ENCODE results near the gene MAPK8. TPM values are rescaled to one million over a fixed set of nuclear protein-coding genes. Genes with fewer than 3 reads are reported as not detected.

MAPK8 gene
- polyA plus RNA-seq, 2 of the 4 experiments (the other 2 are of a cell fraction), result 29.6 to 71.4 TPM

DNA sequence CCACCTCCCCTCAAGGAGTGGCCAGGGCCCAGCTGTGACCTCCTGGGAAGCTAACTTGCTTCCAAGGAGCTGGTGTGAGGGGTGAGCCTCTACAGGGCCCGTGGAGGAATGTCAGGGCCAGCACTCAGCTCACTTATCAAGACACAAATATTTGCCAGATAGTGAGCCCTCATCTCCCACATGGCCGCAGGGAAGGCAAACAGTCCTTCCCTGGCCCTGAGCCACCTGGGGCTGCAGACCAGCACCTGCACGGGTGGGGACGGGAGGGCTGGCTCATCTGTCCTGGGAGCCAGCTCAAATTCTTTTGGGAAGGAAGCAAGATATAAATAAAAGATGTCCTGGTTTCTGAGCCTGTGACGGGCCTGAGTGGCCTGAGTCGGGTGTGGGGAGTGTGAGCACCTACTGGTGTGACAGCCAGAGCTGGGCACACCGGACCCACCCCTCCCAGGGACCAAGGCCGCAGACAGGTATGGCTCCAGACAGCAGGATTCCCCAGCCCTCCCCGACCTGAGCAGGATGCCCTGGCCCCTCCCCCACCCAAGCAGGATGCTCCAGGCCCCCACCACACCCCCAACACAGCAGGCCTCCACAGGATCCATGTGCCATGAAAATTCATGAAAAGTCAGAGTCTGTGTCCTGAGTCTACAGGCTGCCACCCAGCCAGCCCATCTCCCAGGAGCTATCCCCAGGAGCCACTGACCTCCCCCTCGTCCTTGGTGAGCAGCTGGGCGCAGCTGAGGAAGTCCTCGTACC lies 148.0 kb downstream of the MAPK8 start:
- ATAC-seq (no peak; a peak in 1 of 6 replicates), DNase-seq (ENCODE audit: low read depth in 1 of 2, low spot score in 1 of 2) (no peak), FAIRE-seq (no peak)
- 78% methylated on average over 7 of the region's 12 CpGs for WGBS (ENCODE audit: missing lambda C conversion rate)
- ChIA-PET POLR2A (no interaction called here), CTCF (interaction anchor here (0.9 to 1.8 kb wide), 4 partner anchors 9 to 202 kb away, joined by 3 to 4 read pairs (median 4); no protein-coding TSS in a partner anchor)
- no peaks in the 10 kb centered on the region for H3K4me1 ChIP-seq
- H3K4me2 ChIP-seq, result no peak overlapping the region
- H3K27ac ChIP-seq, result no peak overlapping the region
- TF ChIP-seq MAZ (IDR thresholded peaks at IDR 0.05; ENCODE audit: borderline replicate concordance, low read depth, low read length) (no peak), CBX2 (IDR thresholded peaks at IDR 0.05; ENCODE audit: borderline replicate concordance, low read depth) (no peak), HDAC2 (IDR thresholded peaks at IDR 0.05) (no peak), POLR2A (IDR thresholded peaks at IDR 0.05; ENCODE audit: low read length) (no peak), RCOR1 (IDR thresholded peaks at IDR 0.05; ENCODE audit: low read depth, low read length) (no peak), RAD21 (conservative IDR thresholded peaks at IDR 0.05 in 1 of 2, IDR thresholded peaks at IDR 0.05 in 1 of 2) (no peak), JUN (IDR thresholded peaks at IDR 0.05) (no peak), NR3C1 (IDR thresholded peaks at IDR 0.05) (no peak), POLR2AphosphoS2 (conservative IDR thresholded peaks at IDR 0.05; ENCODE audit: low read length) (no peak), TP53 (CRISPR knock-in tag; IDR thresholded peaks at IDR 0.05) (no peak), ZC3H11A (IDR thresholded peaks at IDR 0.05) (no peak), RARB (CRISPR knock-in tag; IDR thresholded peaks at IDR 0.05) (no peak), HEYL (CRISPR knock-in tag; IDR thresholded peaks at IDR 0.05) (no peak), NPAS2 (CRISPR knock-in tag; IDR thresholded peaks at IDR 0.05; ENCODE audit: borderline replicate concordance) (no peak), JUNB (IDR thresholded peaks at IDR 0.05) (no peak)
- TF ChIP-seq, protein P1, sequence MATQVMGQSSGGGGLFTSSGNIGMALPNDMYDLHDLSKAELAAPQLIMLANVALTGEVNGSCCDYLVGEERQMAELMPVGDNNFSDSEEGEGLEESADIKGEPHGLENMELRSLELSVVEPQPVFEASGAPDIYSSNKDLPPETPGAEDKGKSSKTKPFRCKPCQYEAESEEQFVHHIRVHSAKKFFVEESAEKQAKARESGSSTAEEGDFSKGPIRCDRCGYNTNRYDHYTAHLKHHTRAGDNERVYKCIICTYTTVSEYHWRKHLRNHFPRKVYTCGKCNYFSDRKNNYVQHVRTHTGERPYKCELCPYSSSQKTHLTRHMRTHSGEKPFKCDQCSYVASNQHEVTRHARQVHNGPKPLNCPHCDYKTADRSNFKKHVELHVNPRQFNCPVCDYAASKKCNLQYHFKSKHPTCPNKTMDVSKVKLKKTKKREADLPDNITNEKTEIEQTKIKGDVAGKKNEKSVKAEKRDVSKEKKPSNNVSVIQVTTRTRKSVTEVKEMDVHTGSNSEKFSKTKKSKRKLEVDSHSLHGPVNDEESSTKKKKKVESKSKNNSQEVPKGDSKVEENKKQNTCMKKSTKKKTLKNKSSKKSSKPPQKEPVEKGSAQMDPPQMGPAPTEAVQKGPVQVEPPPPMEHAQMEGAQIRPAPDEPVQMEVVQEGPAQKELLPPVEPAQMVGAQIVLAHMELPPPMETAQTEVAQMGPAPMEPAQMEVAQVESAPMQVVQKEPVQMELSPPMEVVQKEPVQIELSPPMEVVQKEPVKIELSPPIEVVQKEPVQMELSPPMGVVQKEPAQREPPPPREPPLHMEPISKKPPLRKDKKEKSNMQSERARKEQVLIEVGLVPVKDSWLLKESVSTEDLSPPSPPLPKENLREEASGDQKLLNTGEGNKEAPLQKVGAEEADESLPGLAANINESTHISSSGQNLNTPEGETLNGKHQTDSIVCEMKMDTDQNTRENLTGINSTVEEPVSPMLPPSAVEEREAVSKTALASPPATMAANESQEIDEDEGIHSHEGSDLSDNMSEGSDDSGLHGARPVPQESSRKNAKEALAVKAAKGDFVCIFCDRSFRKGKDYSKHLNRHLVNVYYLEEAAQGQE (IDR thresholded peaks at IDR 0.05), result no peak
- TF ChIP-seq, protein P2, sequence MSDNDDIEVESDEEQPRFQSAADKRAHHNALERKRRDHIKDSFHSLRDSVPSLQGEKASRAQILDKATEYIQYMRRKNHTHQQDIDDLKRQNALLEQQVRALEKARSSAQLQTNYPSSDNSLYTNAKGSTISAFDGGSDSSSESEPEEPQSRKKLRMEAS (IDR thresholded peaks at IDR 0.05), result no peak
- TF ChIP-seq, protein P3, sequence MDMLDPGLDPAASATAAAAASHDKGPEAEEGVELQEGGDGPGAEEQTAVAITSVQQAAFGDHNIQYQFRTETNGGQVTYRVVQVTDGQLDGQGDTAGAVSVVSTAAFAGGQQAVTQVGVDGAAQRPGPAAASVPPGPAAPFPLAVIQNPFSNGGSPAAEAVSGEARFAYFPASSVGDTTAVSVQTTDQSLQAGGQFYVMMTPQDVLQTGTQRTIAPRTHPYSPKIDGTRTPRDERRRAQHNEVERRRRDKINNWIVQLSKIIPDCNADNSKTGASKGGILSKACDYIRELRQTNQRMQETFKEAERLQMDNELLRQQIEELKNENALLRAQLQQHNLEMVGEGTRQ (IDR thresholded peaks at IDR 0.05), result no peak
- TF ChIP-seq, protein P4, sequence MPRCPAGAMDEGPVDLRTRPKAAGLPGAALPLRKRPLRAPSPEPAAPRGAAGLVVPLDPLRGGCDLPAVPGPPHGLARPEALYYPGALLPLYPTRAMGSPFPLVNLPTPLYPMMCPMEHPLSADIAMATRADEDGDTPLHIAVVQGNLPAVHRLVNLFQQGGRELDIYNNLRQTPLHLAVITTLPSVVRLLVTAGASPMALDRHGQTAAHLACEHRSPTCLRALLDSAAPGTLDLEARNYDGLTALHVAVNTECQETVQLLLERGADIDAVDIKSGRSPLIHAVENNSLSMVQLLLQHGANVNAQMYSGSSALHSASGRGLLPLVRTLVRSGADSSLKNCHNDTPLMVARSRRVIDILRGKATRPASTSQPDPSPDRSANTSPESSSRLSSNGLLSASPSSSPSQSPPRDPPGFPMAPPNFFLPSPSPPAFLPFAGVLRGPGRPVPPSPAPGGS (IDR thresholded peaks at IDR 0.05), result no peak
- TF ChIP-seq, protein P5, sequence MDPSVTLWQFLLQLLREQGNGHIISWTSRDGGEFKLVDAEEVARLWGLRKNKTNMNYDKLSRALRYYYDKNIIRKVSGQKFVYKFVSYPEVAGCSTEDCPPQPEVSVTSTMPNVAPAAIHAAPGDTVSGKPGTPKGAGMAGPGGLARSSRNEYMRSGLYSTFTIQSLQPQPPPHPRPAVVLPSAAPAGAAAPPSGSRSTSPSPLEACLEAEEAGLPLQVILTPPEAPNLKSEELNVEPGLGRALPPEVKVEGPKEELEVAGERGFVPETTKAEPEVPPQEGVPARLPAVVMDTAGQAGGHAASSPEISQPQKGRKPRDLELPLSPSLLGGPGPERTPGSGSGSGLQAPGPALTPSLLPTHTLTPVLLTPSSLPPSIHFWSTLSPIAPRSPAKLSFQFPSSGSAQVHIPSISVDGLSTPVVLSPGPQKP (IDR thresholded peaks at IDR 0.05; ENCODE audit: low read depth, low read length), result no peak
- H3K9me3 ChIP-seq, result no peaks in the 10 kb centered on the region
- H3K4me3 ChIP-seq, result no peak overlapping the region

DNA sequence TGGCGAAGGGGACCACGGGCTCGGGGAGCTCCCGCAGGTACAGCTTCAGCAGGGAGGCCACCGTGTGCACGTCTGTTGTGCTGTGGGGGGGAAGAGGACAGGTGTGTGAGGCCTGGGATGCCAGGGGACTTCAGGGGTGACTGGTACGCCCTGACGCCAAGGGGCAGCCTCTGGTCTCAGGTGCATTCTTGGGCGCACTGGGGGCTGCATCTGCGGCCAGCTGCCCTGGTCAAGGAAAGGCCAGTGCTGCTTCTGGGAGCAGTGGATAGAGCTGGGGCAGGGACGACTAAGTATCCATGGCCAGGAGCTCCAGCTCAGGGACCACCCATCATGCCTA lies 148.5 kb downstream of the MAPK8 start:
- FAIRE-seq (no peak), DNase-seq (ENCODE audit: low read depth in 1 of 2, low spot score in 1 of 2) (no peak), ATAC-seq (no peak)
- ChIA-PET POLR2A (no interaction called here), CTCF (interaction anchor here (0.9 to 1.8 kb wide), 4 partner anchors 10 to 202 kb away, joined by 3 to 4 read pairs (median 4); no protein-coding TSS in a partner anchor)
- H3K4me3 ChIP-seq, result no peak overlapping the region
- no peaks in the 10 kb centered on the region for H3K9me3 ChIP-seq
- no peak overlapping the region for H3K4me2 ChIP-seq
- TF ChIP-seq FOSL2 (IDR thresholded peaks at IDR 0.05), result no peak
- TF ChIP-seq FOSL2 (CRISPR knock-in tag; IDR thresholded peaks at IDR 0.05), result no peak
- TF ChIP-seq NFE2L2 (conservative IDR thresholded peaks at IDR 0.05; ENCODE audit: low read length), result no peak
- TF ChIP-seq JUN (IDR thresholded peaks at IDR 0.05), result no peak
- TF ChIP-seq HEYL (CRISPR knock-in tag; IDR thresholded peaks at IDR 0.05), result no peak
- no peak for TF ChIP-seq EP300 (IDR thresholded peaks at IDR 0.05)
- TF ChIP-seq NR3C1 (IDR thresholded peaks at IDR 0.05), result no peak
- no peak for TF ChIP-seq RCOR1 (IDR thresholded peaks at IDR 0.05; ENCODE audit: low read depth, low read length)
- no peak for TF ChIP-seq ZSCAN20 (CRISPR knock-in tag; IDR thresholded peaks at IDR 0.05)
- no peaks in the 10 kb centered on the region for H3K4me1 ChIP-seq
- no peak overlapping the region for H3K27ac ChIP-seq
- WGBS (ENCODE audit: missing lambda C conversion rate), result 89% methylated on average over 9 of the region's 11 CpGs

All from A549 (cell line).